Cerebellar nuclear complex (tissue), 1 donor: ENCODE measurements around the gene PPP2R5B.
"Not testable (repeated sequence)": the region's sequence is repeated elsewhere in the genome, so short reads cannot be mapped to it uniquely, and the experiment has no call there.

ENCODE experiments used
- DNase-seq, 2 experiments: peaks; one replicate each; lab custom pipeline; 2025; lab: John Stamatoyannopoulos, UW

The PPP2R5B gene

GRCh38 chr11:64976651-64977050 is 52.2 kb downstream of the PPP2R5B start:
- no peak for DNase-seq

GRCh38 chr11:64983339-64983738 is 58.9 kb downstream of the PPP2R5B start:
- not testable (repeated sequence) for DNase-seq
